GM23338 (cell line): Measurements from ENCODE around the gene TPH2. TPM values are rescaled to one million over a fixed set of nuclear protein-coding genes. Genes with fewer than 3 reads are reported as not detected.

Experiments
- ATAC-seq: fragments of 200-7000 bp; cut with Tn5 transposase; 3 replicates; pipeline ENCODE4 v1.9.1; 2020
- DNase-seq: peaks from one replicate; pipeline ENCODE4 v3.0.0-alpha.2; 2015; ENCODE audit warnings: low spot score
- H2AFZ ChIP-seq: fragments of 200-600 bp; sonication (generic); 2 replicates; pipeline ENCODE4 v1.8.0; 2016; ENCODE audit warnings: antibody characterized with exemption, mild to moderate bottlenecking, moderate library complexity
- H3F3A ChIP-seq: fragments of 200-600 bp; sonication (generic); replicated peaks from 2 replicates; pipeline ENCODE4 v1.8.0; 2017; ENCODE audit warnings: antibody characterized with exemption, mixed run types, low read depth
- H3K27ac ChIP-seq: fragments of 200-600 bp; sonication (generic); 2 replicates; pipeline ENCODE4 v1.6.1; 2016; ENCODE audit warnings: low read depth
- H3K27me3 ChIP-seq: fragments of 200-600 bp; sonication (generic); 2 replicates; pipeline ENCODE4 v1.8.0; 2016; ENCODE audit warnings: mild to moderate bottlenecking, mixed run types, moderate library complexity; ENCODE audit not compliant: insufficient read depth
- H3K36me3 ChIP-seq: fragments of 200-600 bp; sonication (generic); 2 replicates; pipeline ENCODE4 v1.8.0; 2016; ENCODE audit warnings: mild to moderate bottlenecking; ENCODE audit not compliant: insufficient read depth
- H3K4me1 ChIP-seq: fragments of 200-600 bp; sonication (generic); 2 replicates; pipeline ENCODE4 v1.8.0; 2016; ENCODE audit warnings: mild to moderate bottlenecking, moderate library complexity; ENCODE audit not compliant: insufficient read depth
- H3K4me2 ChIP-seq: fragments of 200-600 bp; sonication (generic); 2 replicates; pipeline ENCODE4 v1.7.1; 2017; ENCODE audit warnings: mixed run types
- H3K4me3 ChIP-seq: fragments of 200-600 bp; sonication (generic); 2 replicates; pipeline ENCODE4 v1.6.1; 2016; ENCODE audit warnings: mixed run types
- H3K79me2 ChIP-seq: fragments of 200-600 bp; sonication (generic); replicated peaks from 2 replicates; pipeline ENCODE4 v1.8.0; 2017; ENCODE audit warnings: mild to moderate bottlenecking; ENCODE audit not compliant: insufficient read depth
- H3K9me2 ChIP-seq: fragments of 200-600 bp; sonication (generic); 2 replicates; pipeline ENCODE4 v1.8.0; 2017; ENCODE audit not compliant: insufficient read depth
- H4K20me1 ChIP-seq: fragments of 200-600 bp; sonication (generic); replicated peaks from 2 replicates; pipeline ENCODE4 v1.8.0; 2017; ENCODE audit warnings: mild to moderate bottlenecking; ENCODE audit not compliant: insufficient read depth
- H3K27ac Mint-ChIP-seq: 2 replicates; pipeline ENCODE4 v1.8.0; 2020; ENCODE audit warnings: inconsistent platforms, mild to moderate bottlenecking, moderate library complexity, mixed read lengths
- H3K27me3 Mint-ChIP-seq: 3 replicates; pipeline ENCODE4 v1.8.0; 2022; ENCODE audit warnings: low read depth, mild to moderate bottlenecking, moderate library complexity, mixed read lengths, inconsistent platforms; ENCODE audit not compliant: insufficient read depth, poor library complexity
- H3K36me3 Mint-ChIP-seq: 3 replicates; pipeline ENCODE4 v1.8.0; 2021; ENCODE audit warnings: low read depth, mild to moderate bottlenecking, inconsistent platforms, moderate library complexity, mixed read lengths
- H3K4me1 Mint-ChIP-seq: 3 replicates; pipeline ENCODE4 v1.8.0; 2020; ENCODE audit warnings: mild to moderate bottlenecking, inconsistent platforms, mixed read lengths
- H3K4me3 Mint-ChIP-seq: 3 replicates; pipeline ENCODE4 v1.8.0; 2021; ENCODE audit warnings: moderate library complexity, mild to moderate bottlenecking, inconsistent platforms, mixed read lengths
- H3K9me3 Mint-ChIP-seq: 3 replicates; pipeline ENCODE4 v1.8.0; 2020; ENCODE audit warnings: moderate library complexity, mild to moderate bottlenecking, inconsistent platforms, mixed read lengths
- CTCF ChIP-seq, 2 experiments: fragments of 200-600 bp in 1 of 2; sonication (generic) in 1 of 2; conservative IDR thresholded peaks; 2 replicates each; pipeline versions ENCODE4 v1.5.1 to v1.6.1; 2016 to 2017; ENCODE audit warnings: antibody characterized with exemption in 2 of 2, low read depth in 2 of 2, mild to moderate bottlenecking in 2 of 2, moderate library complexity in 1 of 2
- ETS1 ChIP-seq: IDR thresholded peaks from 2 replicates; pipeline ENCODE4 v1.6.1; 2016; ENCODE audit warnings: antibody characterized with exemption
- REST ChIP-seq: IDR thresholded peaks from one replicate; pipeline ENCODE4 v1.6.1; 2018; ENCODE audit warnings: antibody characterized with exemption; ENCODE audit not compliant: unreplicated experiment
- ZNF331 ChIP-seq: fragments of 250-450 bp; sonication (Bioruptor Pico); IDR thresholded peaks from 2 replicates; pipeline ENCODE4 v1.5.0; 2020; ENCODE audit warnings: low read depth, mild to moderate bottlenecking, moderate library complexity
- ZNF462 ChIP-seq: fragments of 250-450 bp; sonication (Bioruptor Pico); IDR thresholded peaks from 2 replicates; pipeline ENCODE4 v1.5.0; 2020; ENCODE audit warnings: mild to moderate bottlenecking, moderate library complexity
- polyA plus RNA-seq: library from polyadenylated mRNA; unstranded; fragments of >200 nt; fragmentation: Nextera tagmentation; extraction: Ambion mirVana; gene quantifications from 2 replicates; pipeline ENCODE4 v1.2.1, GENCODE V29; 2016
- total RNA-seq: library from RNA; depleted of rRNA; stranded (reverse); fragments of >200 nt; shearing (Covaris generic); gene quantifications from 2 replicates; pipeline ENCODE4 v1.2.3, GENCODE V29; 2014

The TPH2 gene
- total and polyA plus RNA-seq, 2 experiments from 2014 or later, result 0.94 to 1.4 TPM

- H3K27ac ChIP-seq, result no peak overlapping the region
- H3K79me2 ChIP-seq, result no peaks in the 10 kb centered on the region
- H3K4me2 ChIP-seq, result no peak overlapping the region
- no peak overlapping the region for H3K4me3 Mint-ChIP-seq
- no peaks in the 10 kb centered on the region for H3K4me1 ChIP-seq
- no peaks in the 10 kb centered on the region for H4K20me1 ChIP-seq
- ATAC-seq (no peak), DNase-seq (no peak)
- H3K27me3 Mint-ChIP-seq, result no peaks in the 10 kb centered on the region
- TF ChIP-seq REST (no peak), ETS1 (no peak), ZNF331 (CRISPR knock-in tag) (no peak), ZNF462 (CRISPR knock-in tag) (no peak), CTCF (conservative IDR thresholded peaks at IDR 0.05; ENCODE audit: low read depth in 2 of 2) (no peak)
- no peak overlapping the region for H2AFZ ChIP-seq
- no peaks in the 10 kb centered on the region for H3F3A ChIP-seq
- no peaks in the 10 kb centered on the region; the same call in 2 of the 3 replicates for H3K4me1 Mint-ChIP-seq
- H3K36me3 ChIP-seq, result no peaks in the 10 kb centered on the region; the same call in 1 of the 2 replicates
- H3K9me3 Mint-ChIP-seq, result peaks cover 21% of the 10 kb centered on the region
- no peaks in the 10 kb centered on the region for H3K27me3 ChIP-seq
- no peak overlapping the region for H3K27ac Mint-ChIP-seq
- H3K4me3 ChIP-seq, result no peak overlapping the region
- no peaks in the 10 kb centered on the region; the same call in 1 of the 2 replicates for H3K9me2 ChIP-seq
- peaks cover 16% of the 10 kb centered on the region for H3K36me3 Mint-ChIP-seq
Measured at GRCh38 chr12:72074956-72075355, 136.3 kb downstream of the TPH2 start.
